Prostate gland (tissue), 2 donors: ENCODE results near the gene CNTN4. TPM values are rescaled to one million over a fixed set of nuclear protein-coding genes. Genes with fewer than 3 reads are reported as not detected.

Source experiments
- DNase-seq: peaks from one replicate; pipeline ENCODE4 v3.0.0-alpha.2; 2019; ENCODE audit warnings: low spot score
- H3K27ac ChIP-seq, 2 donors: fragments of 200-600 bp; sonication (generic); 2 replicates each; pipeline ENCODE4 v1.5.1; 2017 to 2019
- H3K27me3 ChIP-seq: fragments of 200-600 bp; sonication (generic); replicated peaks from 2 replicates; pipeline ENCODE4 v1.5.1; 2019; ENCODE audit not compliant: insufficient read depth
- H3K36me3 ChIP-seq, 2 donors: fragments of 200-600 bp; sonication (generic); 1 replicate in 1 of 2; 2 replicates in 1 of 2; pipeline versions ENCODE4 v1.5.1 to v1.8.1; 2017 to 2019
- H3K4me1 ChIP-seq: fragments of 200-600 bp; sonication (generic); replicated peaks from 2 replicates; pipeline ENCODE4 v1.5.1; 2019
- H3K4me3 ChIP-seq, 2 donors: fragments of 200-600 bp; sonication (generic); 2 replicates each; pipeline ENCODE4 v1.5.1; 2017 to 2019
- H3K9me3 ChIP-seq: fragments of 200-600 bp; sonication (generic); 2 replicates; pipeline ENCODE4 v1.5.1; 2017
- CTCF ChIP-seq, 4 experiments: fragments of 200-600 bp in 2 of 4; fragments of 450-650 bp in 2 of 4; sonication (generic) in 2 of 4; IDR thresholded peaks; 1 replicate in 3 of 4; 2 replicates in 1 of 4; pipeline ENCODE4 v1.5.1; 2016 to 2019; ENCODE audit warnings: antibody characterized with exemption in 4 of 4, mild to moderate bottlenecking in 2 of 4, moderate library complexity in 2 of 4
- POLR2A ChIP-seq: fragments of 450-650 bp; IDR thresholded peaks from one replicate; pipeline ENCODE4 v1.6.1; 2016; ENCODE audit warnings: antibody characterized with exemption, mild to moderate bottlenecking
- POLR2AphosphoS5 ChIP-seq: sonication (generic); formaldehyde crosslinking; IDR thresholded peaks from one replicate; pipeline ENCODE4 v1.6.1; 2017; ENCODE audit warnings: antibody characterized with exemption
- WGBS: methylation state at CpG from one replicate; pipeline ENCODE4 v1.1.5; 2018; 5-methylcytosine and 5-hydroxymethylcytosine counted together
- intact Hi-C: fragments of 100-400 bp; cut with DNase I; formaldehyde crosslinking; loops from one replicate; pipeline ENCODE4 v1.14.2; 2022
- total RNA-seq, 2 donors: library from RNA; depleted of rRNA; stranded (reverse); fragments of >200 nt; gene quantifications; one replicate each; pipeline ENCODE4 v1.1.0, GENCODE V29; 2016

CNTN4 gene
- total RNA-seq, 2 donors from 2014 or later: 1.5 to 5.7 TPM

DNA sequence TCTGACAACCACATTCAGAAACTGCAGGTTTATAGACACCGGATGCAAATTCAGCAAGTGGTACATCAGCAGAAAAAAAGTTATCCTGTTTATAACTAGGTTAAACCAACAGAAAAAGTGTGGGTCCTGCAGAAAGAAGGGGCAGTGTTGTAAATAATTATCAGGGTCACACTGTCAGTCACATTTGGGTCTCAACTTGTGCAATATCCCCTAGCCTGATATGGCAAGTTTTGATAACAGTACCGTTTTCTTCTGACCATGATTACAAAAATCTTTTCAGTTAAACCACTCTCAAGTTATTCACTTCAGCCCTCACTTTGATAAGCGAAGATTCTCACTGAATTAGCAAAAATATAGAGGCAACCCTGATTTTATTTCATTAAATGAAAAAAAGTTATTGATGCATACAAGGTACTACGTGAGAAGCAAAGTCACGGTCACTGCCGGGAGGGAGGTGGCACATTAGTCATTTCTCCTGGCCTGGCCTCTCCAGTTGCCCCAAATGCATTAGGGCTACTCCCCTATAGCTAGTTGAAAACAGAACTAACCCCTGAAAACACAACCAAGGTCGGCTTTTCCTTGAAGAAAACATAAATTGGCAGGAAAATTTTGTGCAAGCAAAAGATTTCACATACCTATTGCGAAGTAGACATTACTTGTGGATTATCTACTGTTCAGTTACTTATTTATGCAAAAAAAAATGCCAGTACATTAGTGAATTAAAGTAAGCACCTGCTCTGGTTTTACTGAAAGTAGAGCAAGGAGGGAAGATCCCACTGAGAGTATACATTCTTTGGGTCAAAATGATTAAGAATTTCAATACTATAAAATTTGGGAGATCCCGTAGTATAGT, 982.9 kb downstream of the CNTN4 start:
- DNase-seq: no peak
- intact Hi-C loops: no loop called here
- H3K4me1 ChIP-seq: no peaks in the 10 kb centered on the region
- H3K36me3 ChIP-seq: no peaks in the 10 kb centered on the region
- no peak for TF ChIP-seq CTCF (IDR thresholded peaks at IDR 0.05)
- no peak for TF ChIP-seq POLR2A
- no peak for TF ChIP-seq POLR2AphosphoS5
- no peak overlapping the region for H3K4me3 ChIP-seq
- H3K27me3 ChIP-seq: no peaks in the 10 kb centered on the region
- no peaks in the 10 kb centered on the region for H3K9me3 ChIP-seq
- 80% methylated on average over 9 of the region's 9 CpGs for WGBS
- H3K27ac ChIP-seq: no peak overlapping the region

DNA sequence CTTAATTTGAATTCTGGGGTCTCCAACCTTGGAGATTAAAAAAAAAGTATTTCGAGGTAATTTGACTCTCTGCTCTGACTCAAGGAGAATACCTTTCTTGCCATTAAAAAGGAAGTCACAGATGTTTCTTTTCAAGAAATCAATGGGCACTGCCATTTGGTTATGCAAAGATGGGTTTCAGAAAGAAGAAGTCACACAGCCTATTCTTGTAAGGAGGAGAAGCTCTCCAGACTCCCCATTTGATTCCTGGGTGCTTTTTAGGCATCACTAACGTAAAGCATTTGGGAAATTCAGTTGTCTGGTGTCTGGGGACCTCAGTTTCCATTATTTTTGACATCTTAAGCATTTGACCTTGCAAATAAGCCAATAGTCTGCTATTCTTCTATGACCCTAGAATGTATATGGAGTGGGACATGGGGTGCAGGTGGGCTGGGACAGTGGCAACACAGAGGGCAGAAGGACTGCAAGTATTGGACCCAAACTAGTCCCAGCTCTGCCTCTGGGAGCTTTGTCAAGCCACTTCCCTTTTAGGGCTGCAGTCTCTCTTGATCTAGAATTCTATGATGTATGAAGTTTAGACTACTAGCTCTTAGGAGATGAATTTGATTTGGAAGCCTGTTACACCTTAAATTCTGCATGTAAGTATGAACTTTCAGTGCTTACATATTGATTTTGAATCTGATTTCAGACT, 983.7 kb downstream of the CNTN4 start:
- H3K36me3 ChIP-seq: no peaks in the 10 kb centered on the region
- H3K9me3 ChIP-seq: no peaks in the 10 kb centered on the region
- H3K4me3 ChIP-seq: no peak overlapping the region
- intact Hi-C loops: no loop called here
- no peaks in the 10 kb centered on the region for H3K4me1 ChIP-seq
- 76% methylated on average over 2 of the region's 2 CpGs for WGBS
- no peak for DNase-seq
- no peaks in the 10 kb centered on the region for H3K27me3 ChIP-seq
- H3K27ac ChIP-seq: no peak overlapping the region
- TF ChIP-seq CTCF (IDR thresholded peaks at IDR 0.05) (no peak), POLR2AphosphoS5 (no peak), POLR2A (no peak)

DNA sequence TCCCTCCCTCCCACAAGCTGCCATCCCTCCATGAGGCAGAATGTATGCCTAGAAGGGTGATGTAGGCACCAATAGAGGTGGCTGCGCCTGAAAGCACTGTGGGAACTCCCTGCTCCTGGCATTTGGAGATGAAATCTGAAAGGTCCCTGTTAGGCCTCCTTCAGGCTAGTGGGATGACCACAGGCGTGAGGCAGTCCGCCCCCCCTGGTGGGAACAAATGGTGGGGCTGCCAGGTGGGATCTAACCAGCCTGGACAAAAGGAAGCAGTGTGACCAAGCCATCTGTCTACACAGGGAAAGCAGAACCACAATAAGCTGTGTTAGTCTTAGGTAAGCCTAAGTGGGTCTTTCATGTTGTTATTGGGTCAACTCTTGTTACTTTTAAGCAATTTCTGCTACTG, 986.2 kb downstream of the CNTN4 start:
- intact Hi-C loops: no loop called here
- no peaks in the 10 kb centered on the region for H3K36me3 ChIP-seq
- no peak for DNase-seq
- no peaks in the 10 kb centered on the region for H3K9me3 ChIP-seq
- no peaks in the 10 kb centered on the region for H3K27me3 ChIP-seq
- no peak for TF ChIP-seq POLR2A
- TF ChIP-seq CTCF (IDR thresholded peaks at IDR 0.05): no peak
- TF ChIP-seq POLR2AphosphoS5: no peak
- H3K27ac ChIP-seq: no peak overlapping the region
- H3K4me1 ChIP-seq: no peaks in the 10 kb centered on the region
- 69% methylated on average over 3 of the region's 3 CpGs for WGBS
- H3K4me3 ChIP-seq: no peak overlapping the region

- TF ChIP-seq POLR2AphosphoS5 (no peak), CTCF (IDR thresholded peaks at IDR 0.05) (no peak), POLR2A (no peak)
- Histone ChIP-seq H3K27me3 (no peaks in the 10 kb centered on the region), H3K4me1 (no peaks in the 10 kb centered on the region), H3K27ac (no peak overlapping the region), H3K4me3 (no peak overlapping the region), H3K36me3 (no peaks in the 10 kb centered on the region), H3K9me3 (no peaks in the 10 kb centered on the region)
- 84% methylated on average over 6 of the region's 6 CpGs for WGBS
- no peak for DNase-seq
- intact Hi-C loops: no loop called here
These were observed 987.1 kb downstream of the CNTN4 start for GRCh38 chr3:3085782-3086181.
